SKM-1 treated with dmso at 0.1 percent for 144 hours (cell line): ENCODE measurements around the gene DR1.
A peak's percentile ranks its signal among the peaks of the same experiment; 100 is the strongest.
"Not testable (repeated sequence)": the region's sequence is repeated elsewhere in the genome, so short reads cannot be mapped to it uniquely, and the experiment has no call there.

Experiments used
- DNase-seq: peaks from one replicate; lab custom pipeline; 2025; ENCODE audit not compliant: unreplicated experiment; lab: John Stamatoyannopoulos, UW

The DR1 gene

DNA sequence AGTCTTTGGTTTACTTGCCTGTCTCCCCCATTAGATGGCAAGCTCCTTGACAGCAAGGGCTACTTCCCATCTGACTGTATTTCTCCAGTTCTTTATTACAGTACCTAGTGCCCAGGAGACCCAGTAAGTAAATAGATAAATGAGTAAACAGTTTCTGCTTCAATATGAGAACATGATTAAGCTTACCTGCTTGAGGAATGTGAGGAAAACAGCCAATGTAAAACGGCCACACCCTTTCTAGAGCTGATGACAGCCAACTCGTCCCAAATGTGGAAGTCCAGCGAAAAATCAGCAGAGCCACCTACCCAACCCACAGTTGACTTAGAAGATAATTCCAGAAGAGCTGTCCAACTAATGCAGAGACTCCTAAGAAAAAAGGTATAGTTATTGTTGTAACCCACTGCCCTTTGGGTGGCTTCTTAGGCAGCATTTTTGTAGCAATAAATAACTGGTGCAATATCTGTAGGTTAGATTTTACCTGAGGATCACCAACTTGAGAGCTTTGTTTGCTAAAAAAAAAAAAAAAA lies 6.5 kb upstream of the DR1 start:
- no peak for DNase-seq

DNA sequence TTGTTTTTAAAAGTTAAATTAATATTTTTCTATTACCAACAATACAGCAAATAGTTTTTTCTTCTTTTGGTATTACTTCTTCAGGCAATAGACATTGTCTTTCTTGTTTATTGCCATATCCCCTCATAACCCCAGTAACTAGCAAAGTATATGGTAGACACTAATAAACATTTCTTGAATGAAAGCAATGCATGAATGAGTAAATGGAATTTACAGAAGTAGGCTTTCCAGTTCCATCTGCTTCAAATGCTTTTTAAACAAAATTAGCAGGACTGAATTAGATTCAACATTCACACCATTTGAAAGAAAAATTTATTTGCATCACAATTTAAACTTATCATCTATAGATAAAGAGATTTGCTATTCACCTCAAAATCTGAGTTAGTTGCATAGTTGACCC lies 5.6 kb upstream of the DR1 start:
- no peak for DNase-seq

DNA sequence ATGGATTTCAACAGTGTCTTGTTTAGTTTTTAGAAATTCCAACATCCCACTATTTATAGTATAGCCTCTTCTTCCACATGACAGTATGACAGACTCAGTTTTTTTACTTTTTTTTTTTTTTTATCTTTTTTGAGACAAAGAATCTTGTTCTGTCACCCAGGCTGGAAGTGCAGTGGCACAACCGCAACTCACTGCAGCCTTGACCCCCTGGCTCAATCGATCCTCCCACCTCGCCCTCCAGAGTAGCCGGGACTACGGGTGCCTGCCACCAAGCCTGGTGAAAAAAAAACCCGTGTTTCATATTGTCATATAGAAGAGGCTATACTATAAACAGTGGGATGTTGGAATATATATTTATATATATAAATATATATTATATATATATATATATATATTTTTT lies 1.2 kb upstream of the DR1 start:
- no peak for DNase-seq

DNA sequence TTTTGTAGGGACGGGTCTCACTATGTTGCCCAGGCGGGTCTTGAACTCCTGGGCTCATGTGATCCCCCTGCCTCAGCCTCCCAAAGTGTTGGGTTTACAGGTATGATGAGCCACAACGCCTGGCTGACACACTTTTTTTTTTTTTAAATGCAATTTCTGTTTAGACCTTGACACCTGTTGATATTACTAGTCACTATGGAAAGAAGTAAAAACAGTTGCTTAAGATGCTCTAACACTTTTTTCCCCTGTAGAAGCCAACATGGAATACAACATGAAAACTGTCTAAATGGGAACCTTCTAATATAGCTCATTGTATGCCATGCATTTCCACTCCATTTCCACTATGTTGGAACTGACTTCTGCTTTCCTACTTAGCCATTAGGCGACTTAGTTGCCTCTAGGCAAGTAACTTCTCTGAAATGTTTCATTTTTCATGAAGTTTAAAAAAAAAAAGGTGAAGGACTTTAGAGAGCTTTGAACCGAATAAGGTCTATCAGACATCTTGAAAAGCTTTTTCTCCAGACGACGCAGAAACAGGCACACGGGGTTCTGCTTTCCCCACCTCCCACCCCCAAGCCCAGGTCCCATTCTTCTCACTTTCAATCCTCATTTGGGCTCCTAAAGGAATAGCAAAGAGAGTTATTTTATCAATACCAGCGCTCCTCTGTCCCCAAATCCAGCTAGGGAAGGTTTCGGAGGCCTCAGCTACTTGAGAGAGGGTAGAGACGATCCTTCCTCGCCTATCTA lies 648 bp upstream of the DR1 start:
- DNase-seq = peak; percentile 55

DNA sequence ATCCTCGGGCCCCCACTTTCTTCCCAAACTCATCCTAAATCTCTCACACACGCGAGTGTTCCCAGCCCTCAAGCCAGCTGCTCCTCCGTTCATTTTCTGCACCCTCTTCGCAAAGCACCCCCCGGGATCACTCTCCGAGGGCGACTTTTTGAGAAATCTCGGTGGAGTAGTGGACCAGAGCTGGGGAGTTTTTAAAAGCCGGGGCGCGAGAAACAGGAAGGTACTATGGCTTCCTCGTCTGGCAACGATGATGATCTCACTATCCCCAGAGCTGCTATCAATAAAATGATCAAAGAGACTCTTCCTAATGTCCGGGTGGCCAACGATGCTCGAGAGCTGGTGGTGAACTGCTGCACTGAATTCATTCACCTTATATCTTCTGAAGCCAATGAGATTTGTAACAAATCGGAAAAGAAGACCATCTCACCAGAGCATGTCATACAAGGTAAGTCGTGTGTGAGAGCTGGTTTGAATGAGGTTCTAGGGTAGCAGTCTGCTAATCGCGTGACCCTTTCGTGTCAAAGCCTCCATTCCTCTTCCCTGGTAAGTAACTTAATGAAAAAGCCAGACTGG lies 800 bp downstream of the DR1 start:
- DNase-seq = no peak

DNA sequence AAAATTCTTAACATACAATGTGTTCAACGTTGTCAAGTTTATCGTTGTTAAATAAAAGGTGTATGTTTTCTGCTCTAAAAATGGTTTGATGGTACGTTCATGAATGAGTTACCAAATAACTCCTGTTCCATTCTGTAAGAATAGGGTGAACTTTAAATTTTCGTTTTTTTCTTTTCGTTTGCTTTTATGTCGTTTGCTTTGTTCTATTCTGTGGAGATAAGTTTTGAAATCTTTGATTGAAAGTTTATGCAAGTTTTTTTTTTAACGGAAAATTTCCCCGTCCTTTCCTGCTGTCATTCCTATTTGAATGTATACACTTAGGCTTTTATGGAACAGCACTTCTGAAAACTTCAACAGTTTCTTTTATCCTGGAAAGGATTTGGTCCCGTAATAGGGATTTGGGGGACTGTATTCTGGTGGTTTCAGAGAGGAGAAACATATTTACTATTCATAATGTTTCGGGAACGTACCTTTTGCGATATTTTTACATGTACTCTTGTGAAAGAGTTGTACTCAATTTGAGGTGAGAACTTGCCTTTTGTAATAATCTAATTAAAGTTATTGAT lies 1.7 kb downstream of the DR1 start:
- DNase-seq = no peak

DNA sequence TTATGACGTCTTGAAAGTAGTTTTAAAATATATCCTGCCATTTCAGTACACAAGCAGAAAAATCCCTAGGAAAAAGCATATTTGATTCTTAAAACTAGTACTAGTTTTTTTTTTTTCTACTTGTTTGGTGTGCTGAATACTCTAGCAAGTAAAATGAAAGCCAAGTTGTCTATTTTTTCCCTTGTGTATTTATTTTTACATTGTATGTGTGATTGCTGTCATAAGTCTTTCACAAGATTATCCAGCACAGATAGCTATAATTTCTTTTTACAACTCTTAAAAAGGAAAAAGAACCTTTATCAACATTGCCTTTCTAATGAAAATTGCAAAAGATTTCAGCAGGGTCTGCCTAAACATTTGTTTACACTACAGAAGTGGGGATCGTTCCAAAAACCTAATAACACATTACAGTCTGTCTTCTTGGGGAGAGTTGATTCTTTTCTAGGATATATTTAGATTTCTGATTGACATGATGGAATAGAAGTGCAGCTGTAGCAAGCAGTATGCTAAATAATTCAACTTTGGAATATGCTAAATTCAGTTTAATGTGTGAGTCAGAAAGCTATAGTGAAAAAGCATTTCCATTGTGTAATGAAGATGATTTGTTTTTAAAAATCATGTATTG lies 2.5 kb downstream of the DR1 start:
- no peak for DNase-seq

DNA sequence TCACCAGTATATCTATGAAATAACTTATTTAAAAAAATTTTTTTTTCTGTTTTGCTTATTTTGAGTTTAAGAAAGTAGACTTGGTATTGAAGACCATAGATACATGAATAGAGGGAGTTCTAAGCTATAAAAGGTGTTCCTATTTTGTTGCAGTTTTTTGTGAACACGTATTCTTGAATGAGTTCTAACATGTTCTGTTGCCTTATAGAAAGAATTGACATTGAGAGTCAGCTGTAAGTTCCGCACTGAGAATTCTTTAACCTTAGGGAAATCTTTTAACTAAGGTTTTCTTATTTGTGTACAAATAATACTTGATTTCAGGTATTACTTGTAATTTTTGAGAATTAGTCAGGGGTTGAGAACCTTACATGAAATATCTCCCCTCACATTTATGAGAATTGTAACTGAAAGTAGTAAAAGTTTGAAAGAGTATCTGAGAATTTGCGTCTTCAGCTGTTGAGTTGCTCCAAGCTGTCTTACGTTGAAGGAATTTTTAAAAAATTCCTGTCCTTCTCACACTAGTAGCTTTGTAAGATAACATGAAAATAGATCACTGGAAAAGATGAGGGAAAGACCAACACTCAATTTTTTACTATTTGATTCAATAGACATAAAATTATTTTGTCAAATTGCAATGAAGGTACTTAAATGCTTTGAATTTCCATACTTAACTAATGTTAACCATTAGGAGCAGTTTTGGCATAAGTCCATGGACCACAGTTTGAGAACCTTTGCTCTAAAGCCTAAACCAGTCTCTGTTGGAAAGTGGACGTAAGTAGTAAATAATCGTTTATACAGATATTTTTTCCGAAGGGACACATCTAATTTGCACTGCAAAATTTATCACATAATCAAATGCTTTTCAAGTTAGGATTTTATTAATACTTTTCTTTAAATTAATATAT lies 3.8 kb downstream of the DR1 start:
- no peak for DNase-seq

DNA sequence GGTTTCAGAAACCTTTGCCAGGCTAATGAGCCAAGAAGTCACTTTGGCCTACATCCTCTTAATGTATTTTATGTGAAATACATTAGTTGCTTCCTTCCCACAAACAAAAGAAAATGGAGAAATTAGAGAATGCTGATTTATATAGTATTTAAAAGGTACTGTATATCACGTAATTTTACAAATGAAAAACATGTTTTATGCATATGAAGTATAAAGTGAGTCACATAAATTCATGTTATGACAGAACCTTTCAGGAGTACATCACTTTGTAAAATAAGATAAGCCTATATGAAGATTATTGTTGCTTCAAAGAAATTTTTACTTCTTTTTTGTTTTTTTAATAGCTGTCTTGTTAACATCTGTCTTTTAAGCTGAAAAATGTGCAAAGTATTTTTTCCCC lies 4.6 kb downstream of the DR1 start:
- no peak for DNase-seq

DNA sequence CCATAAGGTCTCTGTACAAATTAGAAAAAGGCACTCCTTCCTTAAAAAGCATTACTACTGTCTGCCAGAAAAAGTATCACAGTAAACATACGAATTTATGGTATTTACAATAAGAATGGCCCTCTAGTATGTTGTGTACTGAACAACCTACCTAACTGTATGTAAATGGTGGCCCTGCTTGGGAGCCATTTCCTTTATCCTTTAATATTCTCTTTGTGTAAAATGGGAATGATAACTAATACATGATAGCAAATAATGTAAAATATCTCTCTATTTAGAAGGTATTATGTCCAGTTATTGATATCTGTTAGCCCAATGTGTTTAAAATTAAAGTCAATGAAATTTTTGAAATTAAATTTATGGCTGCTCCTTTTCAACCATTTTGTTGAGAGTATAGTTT lies 5.2 kb downstream of the DR1 start:
- DNase-seq = no peak

DNA sequence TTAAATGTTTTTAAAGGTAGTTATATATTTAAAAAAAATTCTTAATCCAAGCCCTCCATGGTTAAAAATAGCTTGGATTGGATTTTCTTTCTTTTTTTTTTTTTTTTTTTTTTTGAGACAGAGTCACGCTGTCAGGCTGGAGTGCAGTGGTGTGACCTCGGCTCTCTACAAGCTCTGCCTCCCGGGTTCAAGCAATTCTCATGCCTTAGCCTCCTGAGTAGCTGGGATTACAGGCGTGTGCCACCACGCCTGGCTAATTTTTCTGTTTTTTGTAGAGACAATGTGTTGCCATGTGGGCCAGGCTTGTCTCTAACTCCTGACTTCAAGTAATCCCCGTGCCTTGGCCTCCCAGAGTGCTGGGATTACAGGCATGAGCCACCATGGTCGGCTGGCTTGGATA lies 5.6 kb downstream of the DR1 start:
- DNase-seq = not testable (repeated sequence)

DNA sequence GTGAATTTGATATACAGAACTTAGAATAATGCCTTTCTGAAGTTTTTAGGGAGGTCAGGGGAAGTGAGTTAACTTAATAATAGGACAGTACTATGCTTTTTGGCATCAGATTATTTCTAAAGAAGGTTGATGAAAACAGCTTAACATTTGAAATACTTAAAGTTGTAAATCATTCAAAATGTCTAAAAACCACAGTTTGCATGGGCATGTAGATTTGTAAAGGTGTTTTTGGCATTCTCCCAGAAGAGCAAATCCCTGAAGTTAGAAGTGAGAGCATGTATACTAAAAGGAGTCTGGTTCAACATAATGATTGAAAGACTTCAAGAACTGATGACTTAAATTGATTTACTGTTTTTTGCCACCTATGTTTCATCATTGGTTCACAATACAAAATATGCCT lies 6.7 kb downstream of the DR1 start:
- DNase-seq = no peak

DNA sequence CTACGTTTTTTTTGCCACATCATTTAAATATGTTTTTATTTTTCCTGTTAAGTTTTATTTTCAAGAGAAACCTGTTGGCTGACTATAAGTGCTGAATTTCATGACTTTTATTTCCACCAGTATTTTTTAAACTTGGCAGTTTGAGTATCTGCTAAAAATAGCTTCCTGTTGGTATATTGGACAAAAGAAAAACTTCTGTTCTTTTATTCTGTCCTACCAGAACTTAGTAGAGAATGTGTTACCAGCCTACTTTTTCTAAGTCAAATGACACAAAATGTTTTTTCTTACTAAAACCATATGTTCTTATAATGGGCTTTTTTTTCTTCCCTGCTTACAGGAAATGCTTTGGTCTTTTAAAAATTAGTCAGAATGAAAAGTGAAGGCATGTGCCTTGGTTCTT lies 7.6 kb downstream of the DR1 start:
- DNase-seq = no peak

DNA sequence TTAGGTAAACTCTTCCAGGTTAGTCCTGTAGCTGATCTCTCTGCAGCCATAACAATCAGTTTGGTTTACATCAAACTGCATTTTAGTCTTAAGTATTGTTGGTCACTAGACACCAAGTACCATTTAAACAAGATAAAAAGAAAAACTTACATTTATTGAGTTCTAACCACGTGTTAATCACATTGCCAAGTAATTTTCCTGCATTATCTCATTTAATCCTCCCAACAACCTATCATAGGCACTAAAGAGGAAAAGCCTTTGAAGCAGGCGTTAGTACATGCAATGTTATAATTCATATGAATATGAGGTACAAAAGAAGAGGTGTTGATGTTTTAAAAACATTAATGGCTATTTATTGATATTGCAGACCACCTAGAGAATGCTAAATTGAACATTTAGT lies 9.0 kb downstream of the DR1 start:
- DNase-seq = no peak

DNA sequence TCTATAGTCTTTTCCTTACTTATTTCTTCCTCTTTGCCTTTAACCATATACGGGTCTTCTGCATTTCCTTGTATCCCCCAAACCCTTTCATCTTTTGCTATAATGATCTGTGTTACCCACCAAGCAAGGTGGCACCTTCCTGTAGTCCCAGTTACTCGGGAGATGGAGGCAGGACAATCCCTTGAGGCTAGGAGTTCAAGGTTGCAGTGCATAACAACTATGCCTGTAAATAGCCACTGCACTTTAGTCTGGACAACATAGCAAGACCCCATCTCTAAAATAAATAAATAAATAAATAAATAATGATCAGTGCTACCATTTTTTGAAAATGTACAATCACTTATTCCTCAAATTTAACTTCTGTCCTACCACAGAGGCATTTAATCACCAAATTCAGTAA lies 11.5 kb downstream of the DR1 start:
- no peak for DNase-seq

DNA sequence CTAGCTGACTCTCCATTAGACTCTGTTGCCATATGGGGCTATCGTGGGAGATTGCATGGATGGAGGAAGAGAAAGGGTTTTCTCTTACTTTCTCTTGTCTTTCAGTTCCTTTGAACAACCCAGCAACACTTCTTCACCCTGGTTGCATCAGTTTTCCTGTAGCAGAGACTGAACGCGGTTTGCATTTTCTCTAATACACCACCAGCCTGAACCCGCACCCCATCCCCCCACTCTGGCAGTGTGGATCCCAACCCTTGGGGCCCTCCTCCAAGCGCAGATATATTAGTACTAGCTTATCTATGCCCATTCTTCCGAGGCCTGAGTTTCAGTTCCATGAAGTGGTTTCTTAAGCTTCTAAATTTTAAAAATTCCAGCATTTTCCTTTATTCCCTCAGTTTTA lies 12.6 kb downstream of the DR1 start:
- DNase-seq = no peak

DNA sequence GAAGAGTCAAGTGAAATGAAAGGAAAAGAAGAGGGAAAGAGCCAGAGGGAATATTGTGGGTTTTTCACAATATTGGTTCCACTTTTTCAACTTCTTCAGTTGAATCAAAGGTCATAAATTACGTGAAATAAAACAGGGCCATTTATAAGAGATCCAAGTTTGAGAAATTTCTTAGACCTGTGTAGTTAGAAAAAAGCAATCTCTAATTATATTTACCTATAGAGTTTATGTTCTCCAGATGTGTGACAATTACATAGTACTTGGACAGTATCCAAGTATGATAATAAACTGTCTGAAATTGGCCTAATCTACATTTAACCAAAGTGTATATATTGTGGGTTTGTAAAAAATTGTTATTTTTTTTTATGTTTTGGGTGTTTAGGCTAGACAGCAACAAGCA lies 14.4 kb downstream of the DR1 start:
- DNase-seq = no peak

DNA sequence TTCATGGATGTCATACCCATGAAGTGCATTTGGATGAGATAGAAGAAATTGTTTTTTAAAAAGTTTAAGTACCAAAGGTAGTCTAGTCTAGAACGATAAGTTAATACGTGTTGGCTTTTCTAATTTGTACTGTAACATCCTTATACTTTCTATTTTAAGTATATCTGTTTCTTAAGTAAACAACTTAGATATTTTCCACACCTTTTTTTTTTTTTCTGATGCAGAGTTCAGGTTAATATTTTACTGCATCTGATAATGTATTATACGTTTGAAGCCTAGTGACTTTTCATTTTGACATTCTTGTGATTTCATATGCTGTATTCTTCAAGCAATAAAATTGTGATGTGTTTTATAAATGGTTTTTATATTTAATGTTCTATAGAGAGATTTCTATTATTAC lies 16.5 kb downstream of the DR1 start:
- DNase-seq = no peak

DNA sequence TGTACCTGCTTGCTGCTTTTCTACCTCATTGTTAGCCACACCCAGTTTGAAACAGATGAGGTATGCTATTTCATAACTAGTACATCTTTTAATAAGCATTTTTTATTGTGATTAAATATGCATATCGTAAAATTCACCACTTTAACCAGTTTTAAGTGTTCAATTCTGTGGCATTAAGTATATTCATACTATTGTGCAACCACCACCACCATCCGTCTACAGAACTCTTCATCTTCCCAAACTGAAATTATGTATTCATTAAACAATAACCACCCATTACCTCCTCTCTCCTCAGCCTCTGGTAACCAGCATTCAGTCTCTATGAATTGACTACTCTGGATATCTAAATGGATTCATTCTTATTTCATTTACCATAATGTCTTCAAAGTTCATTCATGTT lies 20.1 kb downstream of the DR1 start:
- no peak for DNase-seq

DNA sequence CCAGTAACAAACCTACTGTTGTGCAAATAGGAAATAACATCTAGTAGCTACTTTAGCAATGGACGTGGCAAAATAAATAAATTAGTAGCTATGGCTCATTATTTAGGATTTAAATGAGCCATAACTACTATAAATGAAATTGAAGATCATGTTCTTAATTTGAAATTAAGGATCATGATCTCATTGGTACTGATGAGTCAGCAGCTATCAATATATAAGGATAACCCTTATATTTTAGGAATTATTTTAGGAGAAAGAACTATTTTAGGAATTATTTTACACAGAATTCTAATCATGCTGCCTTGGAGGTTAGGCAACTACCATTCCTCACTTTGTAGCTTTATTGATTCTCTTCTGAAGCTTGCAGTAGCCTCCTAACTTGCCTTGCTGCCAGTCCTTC lies 24.0 kb downstream of the DR1 start:
- DNase-seq = no peak
